Measurements from ENCODE around the gene SLC35F5.
"Not testable (repeated sequence)": the region's sequence is repeated elsewhere in the genome, so short reads cannot be mapped to it uniquely, and the experiment has no call there.

The SLC35F5 gene

GRCh38 chr2:113692698-113693428 lies 63.6 kb downstream of the SLC35F5 start:
- peak; percentile 11 for DNase-seq

GRCh38 chr2:113690871-113691270 lies 65.6 kb downstream of the SLC35F5 start:
- DNase-seq = not testable (repeated sequence)

- no peak for DNase-seq
These were observed 69.9 kb downstream of the SLC35F5 start for GRCh38 chr2:113686537-113686936.

GRCh38 chr2:113685471-113685870 lies 71.0 kb downstream of the SLC35F5 start:
- no peak for DNase-seq

GRCh38 chr2:113679457-113679856 lies 77.0 kb downstream of the SLC35F5 start:
- DNase-seq = no peak

- DNase-seq = no peak
These were observed 79.1 kb downstream of the SLC35F5 start for GRCh38 chr2:113677330-113677729.

- no peak for DNase-seq
These were observed 79.7 kb downstream of the SLC35F5 start for GRCh38 chr2:113676623-113677266.

- no peak for DNase-seq
These were observed 80.6 kb downstream of the SLC35F5 start for GRCh38 chr2:113675875-113676274.

GRCh38 chr2:113672326-113672932 lies 84.0 kb downstream of the SLC35F5 start:
- DNase-seq = no peak

GRCh38 chr2:113669013-113669412 lies 87.4 kb downstream of the SLC35F5 start:
- not testable (repeated sequence) for DNase-seq

- not testable (repeated sequence) for DNase-seq
These were observed 91.5 kb downstream of the SLC35F5 start for GRCh38 chr2:113664761-113665533.

- DNase-seq = not testable (repeated sequence)
These were observed 93.0 kb downstream of the SLC35F5 start for GRCh38 chr2:113663285-113664060.
